Measurements from ENCODE around the gene SP100.
A peak's percentile ranks its signal among the peaks of the same experiment; 100 is the strongest.
"Not testable (repeated sequence)": the region's sequence is repeated elsewhere in the genome, so short reads cannot be mapped to it uniquely, and the experiment has no call there.

The SP100 gene

GRCh38 chr2:230416061-230416721, at the start of gene SP100:
Gene SP100, plus strand, starts transcription at chr2:230416201. Its CDS starts 96 bp downstream, at chr2:230416297.
- peak; percentile 92 for DNase-seq

- no peak for DNase-seq
Measured at GRCh38 chr2:230382108-230382507, 33.9 kb upstream of the SP100 start.

GRCh38 chr2:230383453-230383852, 32.5 kb upstream of the SP100 start:
- DNase-seq: no peak

GRCh38 chr2:230384986-230385385, 31.0 kb upstream of the SP100 start:
- no peak for DNase-seq

- DNase-seq: no peak
Measured at GRCh38 chr2:230394301-230394700, 21.7 kb upstream of the SP100 start.

GRCh38 chr2:230398698-230399097, 17.3 kb upstream of the SP100 start:
- DNase-seq: not testable (repeated sequence)

- no peak for DNase-seq
Measured at GRCh38 chr2:230400041-230400440, 16.0 kb upstream of the SP100 start.

- no peak for DNase-seq
Measured at GRCh38 chr2:230400454-230400853, 15.5 kb upstream of the SP100 start.

- not testable (repeated sequence) for DNase-seq
Measured at GRCh38 chr2:230401026-230401425, 15.0 kb upstream of the SP100 start.

- DNase-seq: no peak
Measured at GRCh38 chr2:230403746-230404145, 12.3 kb upstream of the SP100 start.

GRCh38 chr2:230405824-230406223, 10.2 kb upstream of the SP100 start:
- DNase-seq: no peak

GRCh38 chr2:230408244-230408842, 7.7 kb upstream of the SP100 start:
- peak; percentile 88 for DNase-seq

- DNase-seq: not testable (repeated sequence)
Measured at GRCh38 chr2:230409316-230409715, 6.7 kb upstream of the SP100 start.

- DNase-seq: no peak
Measured at GRCh38 chr2:230410263-230410662, 5.7 kb upstream of the SP100 start.

- no peak for DNase-seq
Measured at GRCh38 chr2:230410861-230411569, 5.0 kb upstream of the SP100 start.

- peak; percentile 67 for DNase-seq
Measured at GRCh38 chr2:230411570-230412370, 4.2 kb upstream of the SP100 start.

GRCh38 chr2:230412371-230412711, 3.7 kb upstream of the SP100 start:
- DNase-seq: no peak

GRCh38 chr2:230412846-230413245, 3.2 kb upstream of the SP100 start:
- no peak for DNase-seq

- DNase-seq: no peak
Measured at GRCh38 chr2:230413479-230413878, 2.5 kb upstream of the SP100 start.

- DNase-seq: no peak
Measured at GRCh38 chr2:230414302-230414701, 1.7 kb upstream of the SP100 start.

- no peak for DNase-seq
Measured at GRCh38 chr2:230417436-230417835, 1.4 kb downstream of the SP100 start.

GRCh38 chr2:230418341-230419016, 2.5 kb downstream of the SP100 start:
- DNase-seq: peak; percentile 77

GRCh38 chr2:230419181-230419580, 3.2 kb downstream of the SP100 start:
- no peak for DNase-seq

Measured in EL (cell line).